GM23248 (cell line): ENCODE measurements around the gene SMIM35.

Experiments
- EZH2 ChIP-seq: fragments of 200-600 bp; sonication (generic); IDR thresholded peaks from 2 replicates; pipeline ENCODE4 v1.6.1; 2018; ENCODE audit warnings: antibody characterized with exemption, mild to moderate bottlenecking; ENCODE audit not compliant: insufficient read depth, poor library complexity, severe bottlenecking
- EZH2phosphoT487 ChIP-seq: fragments of 200-600 bp; sonication (generic); IDR thresholded peaks from 2 replicates; pipeline ENCODE4 v1.6.1; 2018; ENCODE audit warnings: antibody characterized with exemption, moderate library complexity, mild to moderate bottlenecking, low read depth; ENCODE audit not compliant: insufficient read depth

DNA sequence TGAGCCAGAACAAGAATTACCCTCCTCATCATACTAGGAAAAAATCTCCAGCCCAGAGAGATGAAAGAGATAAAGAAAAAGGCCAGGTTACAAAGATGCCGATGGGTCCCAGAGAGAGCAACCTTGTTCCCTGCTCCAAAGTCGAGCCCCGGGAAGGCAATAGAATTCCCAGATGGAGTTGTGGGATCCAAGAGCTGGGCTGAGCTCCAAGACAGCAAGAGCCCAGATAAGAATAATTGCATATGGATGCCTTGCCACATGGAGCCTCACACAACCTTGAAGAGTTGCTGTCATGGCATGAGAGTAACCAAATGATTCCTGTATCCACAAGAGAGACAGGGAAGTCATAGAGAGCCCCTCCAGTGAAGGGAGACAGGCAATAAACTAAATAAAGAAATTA lies 69.7 kb downstream of the SMIM35 start:
- no peak for TF ChIP-seq EZH2
- no peak for TF ChIP-seq EZH2phosphoT487
